Duodenal mucosa (tissue), 2 donors: ENCODE results near the gene BCAS1.

Experiments
- H3K27ac ChIP-seq: one replicate; pipeline ENCODE4 v1.7.0; 2013; ENCODE audit warnings: low read depth, low read length
- H3K27me3 ChIP-seq, 2 donors: one replicate each; pipeline ENCODE4 v1.7.0; 2013; ENCODE audit warnings: low read length in 2 of 2, control low read depth in 1 of 2; ENCODE audit not compliant: insufficient read depth in 2 of 2, control insufficient read depth in 1 of 2
- H3K36me3 ChIP-seq, 2 donors: one replicate each; pipeline ENCODE4 v1.7.0; 2013; ENCODE audit warnings: low read length in 2 of 2, control low read depth in 1 of 2; ENCODE audit not compliant: insufficient read depth in 2 of 2, control insufficient read depth in 1 of 2
- H3K4me1 ChIP-seq, 2 donors: one replicate each; pipeline ENCODE4 v1.7.0; 2013; ENCODE audit warnings: low read length in 2 of 2, control low read depth in 1 of 2; ENCODE audit not compliant: insufficient read depth in 2 of 2, control insufficient read depth in 1 of 2
- H3K4me3 ChIP-seq, 2 donors: one replicate each; pipeline ENCODE4 v1.7.0; 2013; ENCODE audit warnings: low read length in 2 of 2, low read depth in 1 of 2
- H3K9ac ChIP-seq, 2 donors: one replicate each; pipeline ENCODE4 v1.7.0; 2013; ENCODE audit warnings: low read length in 2 of 2, low read depth in 1 of 2
- H3K9me3 ChIP-seq, 2 donors: one replicate each; pipeline ENCODE4 v1.7.0; 2013; ENCODE audit warnings: low read length in 2 of 2, control low read depth in 1 of 2; ENCODE audit not compliant: control insufficient read depth in 1 of 2

The BCAS1 gene

DNA sequence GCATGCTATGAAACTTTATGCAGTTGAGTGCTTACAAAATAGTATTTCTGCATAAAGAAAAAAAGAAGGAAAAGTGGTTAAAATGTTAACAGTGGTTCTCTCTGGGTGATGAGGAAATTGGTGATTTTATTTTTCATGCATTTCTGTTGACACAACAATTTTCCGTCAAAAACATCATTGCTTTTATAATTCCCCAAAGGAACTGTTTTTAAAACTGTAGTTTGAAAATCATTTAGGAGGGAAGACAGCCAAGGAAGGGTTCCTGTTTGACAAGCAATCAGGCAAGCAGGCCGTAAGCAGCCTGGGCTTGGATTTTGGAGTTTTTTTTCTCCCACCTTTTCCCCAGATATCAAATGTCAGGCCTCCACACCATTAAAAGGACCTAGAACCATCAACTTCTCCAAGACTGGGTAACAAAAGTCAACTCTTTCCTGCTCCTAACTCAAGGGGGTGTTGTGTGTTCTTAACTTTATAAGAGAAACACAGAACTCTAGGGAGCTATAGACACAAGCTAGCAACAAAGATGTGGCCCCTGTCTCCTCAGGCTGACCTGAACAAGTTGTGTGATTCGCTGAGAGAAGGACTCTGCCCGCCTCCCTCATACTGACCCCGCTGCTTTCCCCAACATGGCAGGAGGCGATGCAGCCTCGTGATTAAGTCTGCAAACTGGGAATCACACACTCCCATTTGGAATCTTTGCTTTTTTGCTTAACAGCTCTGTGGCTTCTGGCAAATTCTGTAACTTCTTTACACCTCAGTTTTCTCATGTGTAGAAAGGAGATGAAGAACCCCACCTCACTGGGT is 146.6 kb downstream of the BCAS1 start:
- Histone ChIP-seq H3K27ac (no peak overlapping the region), H3K36me3 (no peaks in the 10 kb centered on the region), H3K9ac (no peak overlapping the region), H3K27me3 (no peaks in the 10 kb centered on the region), H3K4me3 (no peak overlapping the region), H3K4me1 (peaks cover 15 to 23% of the 10 kb centered on the region in 2 donors), H3K9me3 (no peaks in the 10 kb centered on the region)

DNA sequence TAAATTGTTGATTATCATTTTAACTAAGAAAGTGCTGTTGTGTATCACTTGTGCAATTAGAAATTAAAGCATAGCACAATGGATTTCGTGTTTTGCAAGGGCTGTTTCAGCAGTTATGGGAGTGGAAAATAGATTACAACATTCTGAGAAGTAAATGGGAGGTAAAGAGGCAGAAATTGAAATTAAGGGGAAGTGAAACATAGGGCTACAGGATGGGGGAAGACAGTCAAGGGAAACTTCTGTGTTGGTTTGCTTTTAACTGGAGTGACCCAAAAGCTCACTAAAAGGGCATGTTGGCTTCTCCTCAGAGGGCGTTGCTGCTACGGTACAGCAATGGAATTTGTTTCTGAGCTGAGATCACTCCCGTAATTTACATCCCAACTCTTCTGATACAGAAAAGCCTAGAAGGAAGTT is 147.5 kb downstream of the BCAS1 start:
- Histone ChIP-seq H3K4me1 (peaks cover 15 to 23% of the 10 kb centered on the region in 2 donors), H3K27me3 (no peaks in the 10 kb centered on the region), H3K9ac (peak overlapping the region in 1 of 2 donors; percentile 34), H3K9me3 (no peaks in the 10 kb centered on the region), H3K27ac (no peak overlapping the region), H3K36me3 (no peaks in the 10 kb centered on the region), H3K4me3 (no peak overlapping the region)

DNA sequence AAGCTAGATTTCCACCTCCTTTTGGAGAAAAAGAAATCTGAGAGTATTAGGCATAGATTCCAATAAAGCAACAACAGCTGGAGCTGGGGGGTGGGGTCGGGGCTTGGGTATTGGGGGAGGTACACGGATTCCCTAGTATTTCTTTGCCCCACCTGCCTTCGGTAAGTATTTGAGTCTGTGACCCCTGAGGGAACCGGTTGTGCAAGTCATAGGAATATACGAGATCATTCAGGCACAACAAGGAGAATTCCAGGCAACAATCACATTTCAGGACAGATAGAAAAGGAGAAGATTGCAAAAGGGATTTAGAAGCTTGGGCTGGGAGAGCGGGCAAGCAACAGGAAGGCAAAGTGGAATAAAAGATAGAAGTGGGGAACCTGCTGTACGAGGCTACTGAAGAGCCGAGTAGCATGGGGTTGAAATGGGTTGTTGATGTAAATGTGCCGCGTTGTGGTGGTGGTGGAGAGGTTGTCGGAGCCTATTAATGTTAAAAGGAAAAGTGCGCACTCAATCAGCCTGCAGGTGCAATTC is 148.9 kb downstream of the BCAS1 start:
- Histone ChIP-seq H3K27ac (no peak overlapping the region), H3K4me3 (no peak overlapping the region), H3K36me3 (no peaks in the 10 kb centered on the region), H3K9me3 (no peaks in the 10 kb centered on the region), H3K27me3 (no peaks in the 10 kb centered on the region), H3K4me1 (peaks cover 13 to 32% of the 10 kb centered on the region in 2 donors), H3K9ac (no peak overlapping the region)

DNA sequence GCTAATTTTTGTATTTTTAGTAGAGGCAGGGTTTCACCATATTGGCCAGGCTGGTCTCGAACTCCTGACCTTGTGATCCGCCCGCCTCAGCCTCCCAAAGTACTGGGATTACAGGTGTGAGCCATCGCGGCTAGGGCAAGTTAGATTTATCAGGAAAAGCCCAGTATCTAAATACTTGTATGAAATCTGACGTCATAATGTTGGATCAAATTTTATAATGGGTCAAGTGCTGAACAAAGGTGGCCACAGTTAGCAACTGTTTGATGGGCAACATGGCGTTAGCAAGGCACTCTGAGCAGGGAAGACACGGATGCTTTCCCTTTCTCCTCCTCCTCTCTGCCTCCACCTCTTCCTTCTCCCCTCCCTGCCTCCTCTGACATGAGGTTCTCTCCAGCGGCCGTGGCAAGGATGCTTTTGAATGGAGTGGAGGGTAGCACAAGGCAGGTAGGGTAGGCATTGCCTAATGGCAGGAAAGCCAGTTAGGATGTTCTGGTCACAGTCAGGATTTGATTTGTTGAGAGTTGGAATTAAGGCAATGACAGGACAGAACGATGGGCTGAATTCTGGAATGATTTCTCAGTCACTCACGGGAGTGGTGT is 149.6 kb downstream of the BCAS1 start:
- Histone ChIP-seq H3K36me3 (no peaks in the 10 kb centered on the region), H3K27ac (no peak overlapping the region), H3K9me3 (no peaks in the 10 kb centered on the region), H3K9ac (no peak overlapping the region), H3K4me1 (peaks cover 13 to 29% of the 10 kb centered on the region in 2 donors), H3K4me3 (no peak overlapping the region), H3K27me3 (no peaks in the 10 kb centered on the region)

DNA sequence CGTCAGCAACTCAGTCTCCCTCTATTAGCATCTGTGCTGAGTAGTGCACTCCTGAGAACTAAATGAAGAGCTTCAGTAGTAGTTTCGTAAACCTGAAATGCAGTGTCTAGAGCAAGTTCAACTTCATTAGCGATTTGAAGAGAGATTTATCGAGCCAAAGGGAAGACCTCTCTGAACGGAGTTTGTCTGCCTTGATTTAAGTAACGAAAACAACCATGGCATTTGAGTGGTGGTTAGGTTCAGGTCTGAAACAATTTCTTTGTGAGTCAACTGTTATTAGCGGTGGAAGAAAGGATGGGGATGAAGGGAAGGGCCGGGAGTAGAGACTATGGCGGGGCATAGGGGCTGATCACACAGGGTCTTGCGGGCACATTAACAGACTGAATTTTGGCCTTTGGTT is 150.5 kb downstream of the BCAS1 start:
- Histone ChIP-seq H3K9ac (no peak overlapping the region), H3K4me1 (peaks cover 17 to 30% of the 10 kb centered on the region in 2 donors), H3K27ac (no peak overlapping the region), H3K4me3 (no peak overlapping the region), H3K27me3 (no peaks in the 10 kb centered on the region), H3K9me3 (no peaks in the 10 kb centered on the region), H3K36me3 (no peaks in the 10 kb centered on the region)

DNA sequence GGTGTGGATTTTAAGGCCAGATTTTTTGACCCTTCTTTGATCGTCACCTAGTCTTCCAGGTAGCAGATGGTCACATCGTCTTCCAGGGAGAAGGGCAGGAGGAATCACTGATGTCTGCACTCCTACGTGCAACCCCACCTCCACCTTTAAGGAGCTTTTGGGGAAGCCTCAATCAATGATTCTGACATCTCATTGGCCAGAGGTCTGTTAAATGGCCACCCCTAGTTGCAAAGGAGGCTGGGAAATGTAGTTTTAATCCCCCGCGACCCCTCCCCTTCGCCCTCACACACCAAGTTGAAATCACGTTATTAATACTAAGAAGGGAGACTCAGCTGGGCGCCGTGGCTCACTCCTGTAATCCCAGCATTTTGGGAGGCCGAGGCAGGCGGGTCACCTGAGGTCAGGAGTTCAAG is 151.4 kb downstream of the BCAS1 start:
- H3K4me1 ChIP-seq: peaks cover 26 to 40% of the 10 kb centered on the region in 2 donors
- no peak overlapping the region for H3K4me3 ChIP-seq
- H3K27ac ChIP-seq: no peak overlapping the region
- no peak overlapping the region for H3K9ac ChIP-seq
- H3K27me3 ChIP-seq: no peaks in the 10 kb centered on the region
- no peaks in the 10 kb centered on the region for H3K36me3 ChIP-seq
- no peaks in the 10 kb centered on the region for H3K9me3 ChIP-seq

DNA sequence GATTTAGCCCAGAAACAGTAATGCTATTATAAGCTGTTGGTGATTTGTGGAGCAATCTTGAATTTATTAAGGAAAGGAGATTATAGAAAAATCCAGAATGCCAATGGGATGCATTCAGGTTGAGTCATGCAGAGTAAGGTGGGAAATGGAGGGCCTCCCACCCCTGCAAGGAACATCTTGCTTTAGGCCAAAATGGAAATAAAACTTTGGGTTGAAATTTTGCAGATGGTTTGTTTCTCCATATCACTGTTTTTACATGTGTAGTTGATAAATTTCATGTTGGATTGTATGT is 152.4 kb downstream of the BCAS1 start:
- Histone ChIP-seq H3K4me3 (no peak overlapping the region), H3K27ac (no peak overlapping the region), H3K9me3 (no peaks in the 10 kb centered on the region), H3K36me3 (no peaks in the 10 kb centered on the region), H3K27me3 (no peaks in the 10 kb centered on the region), H3K9ac (no peak overlapping the region), H3K4me1 (peaks cover 24 to 32% of the 10 kb centered on the region in 2 donors)

DNA sequence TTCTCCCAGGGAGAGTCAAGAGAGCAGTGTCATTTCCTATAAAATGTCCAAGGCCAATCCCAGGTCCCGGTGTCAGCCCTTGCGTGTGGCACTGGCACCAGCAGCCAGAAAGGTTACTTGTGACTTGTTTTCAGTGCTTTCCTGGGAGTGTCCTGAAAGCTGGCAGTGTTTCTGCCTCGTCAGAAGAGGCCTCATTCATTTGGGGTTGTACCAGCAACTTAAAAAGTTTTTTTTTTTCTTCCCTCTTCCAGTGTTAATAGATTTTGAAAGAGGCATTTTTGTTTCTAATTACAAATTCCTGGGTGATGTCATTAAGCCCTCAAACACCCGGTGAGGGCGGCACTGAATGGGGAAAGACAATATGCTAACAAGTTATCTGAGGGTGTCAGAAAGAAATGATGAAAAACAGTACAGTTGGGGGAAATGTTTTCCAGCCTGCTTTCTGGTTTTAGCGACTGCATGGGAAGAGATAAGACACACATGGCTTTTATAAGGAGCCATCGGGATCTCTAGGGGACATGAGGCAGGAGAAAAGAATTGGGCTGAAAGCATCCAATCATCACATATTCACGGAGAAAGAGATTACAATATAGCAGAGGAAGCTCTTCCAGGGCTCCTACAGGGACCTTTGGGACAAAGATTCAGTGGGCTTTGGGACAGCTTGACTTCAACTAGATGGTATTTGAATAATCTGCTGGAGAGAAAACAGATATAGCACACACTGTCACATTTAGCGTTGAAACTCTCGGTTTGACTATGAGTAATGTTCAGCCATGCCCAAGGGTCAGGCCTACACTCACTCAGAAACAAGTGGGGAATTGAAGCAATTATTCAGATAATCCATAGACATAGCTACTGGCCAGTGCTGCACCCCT is 153.0 kb downstream of the BCAS1 start:
- peak overlapping the region in 1 of 2 donors; percentile 3 for H3K9ac ChIP-seq
- H3K27ac ChIP-seq: peak overlapping the region; percentile 26
- no peaks in the 10 kb centered on the region for H3K9me3 ChIP-seq

DNA sequence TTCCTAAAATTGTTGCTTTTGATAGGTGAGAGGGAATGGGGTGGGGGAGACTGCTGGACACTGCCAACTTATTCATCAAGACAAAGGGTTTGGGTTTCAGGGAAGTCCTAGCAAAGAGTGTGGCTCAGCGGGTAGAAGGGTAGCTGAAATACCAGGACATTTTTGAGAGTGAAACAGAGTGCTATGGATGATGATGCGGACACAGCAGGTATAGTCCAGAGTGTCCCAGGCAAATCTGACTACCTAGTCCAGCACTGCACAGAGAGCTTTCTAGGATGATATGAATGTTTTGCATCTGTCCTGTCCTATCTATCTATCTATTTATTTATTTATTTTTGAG is 154.3 kb downstream of the BCAS1 start:
- Histone ChIP-seq H3K9me3 (no peaks in the 10 kb centered on the region), H3K36me3 (no peaks in the 10 kb centered on the region), H3K27me3 (no peaks in the 10 kb centered on the region), H3K4me3 (peak overlapping the region; percentile 88 to 93), H3K9ac (peak overlapping the region; percentile 47 to 77), H3K4me1 (peaks cover 22 to 30% of the 10 kb centered on the region in 2 donors), H3K27ac (peak overlapping the region; percentile 65)

More for the DNA sequence above, 153.0 kb downstream of the BCAS1 start:
- H3K27me3 ChIP-seq: no peaks in the 10 kb centered on the region
- peaks cover 22 to 30% of the 10 kb centered on the region in 2 donors for H3K4me1 ChIP-seq
- no peak overlapping the region for H3K4me3 ChIP-seq
- H3K36me3 ChIP-seq: no peaks in the 10 kb centered on the region
